HCT116 (cell line): Measurements from ENCODE around the gene SLC35F6. TPM values are rescaled to one million over a fixed set of nuclear protein-coding genes. Genes with fewer than 3 reads are reported as not detected.

Experiments
- ATAC-seq: fragments of 200-7000 bp; cut with Tn5 transposase; 2 replicates; pipeline ENCODE4 v1.9.1; 2020; ENCODE audit warnings: mild to moderate bottlenecking, moderate library complexity
- BruUV-seq: library from RNA; stranded (reverse); fragments of 400-500 nt; replicated peaks from 2 replicates; lab custom pipeline; 2021; lab: Mats Ljungman, UMichigan
- CTCF ChIA-PET: fragments of 300-600 bp; sonication (Branson Sonifier 250); formaldehyde crosslinking; loops from one replicate; lab custom pipeline; 2021; ENCODE audit warnings: antibody characterized with exemption; lab: Charles Lee
- POLR2A ChIA-PET: fragments of 300-600, 350-600 bp; sonication (Branson Sonifier 250); formaldehyde crosslinking; loops from one replicate; lab custom pipeline; 2021; ENCODE audit warnings: antibody characterized with exemption; lab: Charles Lee
- RAD21 ChIA-PET, 2 experiments: fragments of 300-600 bp; sonication (Branson Sonifier 250); formaldehyde crosslinking; loops; one replicate each; lab custom pipeline; 2023; ENCODE audit warnings: low total read pairs in 2 of 2; ENCODE audit not compliant: uncharacterized antibody in 2 of 2, unreplicated experiment in 2 of 2, low non-redundant PET in 1 of 2; lab: Charles Lee
- DNase-seq: peaks from one replicate; pipeline ENCODE4 v3.0.0-alpha.2; 2010; ENCODE audit warnings: low read depth, low spot score
- H2AFZ ChIP-seq: fragments of 200-600 bp; shearing (Covaris generic), sonication (generic); 2 replicates; pipeline ENCODE4 v1.6.1; 2017; ENCODE audit warnings: low read depth, mixed run types, mixed read lengths, antibody characterized with exemption, low read length; ENCODE audit not compliant: poor library complexity, severe bottlenecking
- H3K27ac ChIP-seq: 2 replicates; pipeline ENCODE4 v1.5.1; 2012; ENCODE audit warnings: low read depth, low read length
- H3K27me3 ChIP-seq: fragments of 200-600 bp; sonication (generic); 2 replicates; pipeline ENCODE4 v1.6.1; 2016; ENCODE audit warnings: mixed run types, low read length, mixed read lengths; ENCODE audit not compliant: insufficient read depth
- H3K36me3 ChIP-seq, 2 experiments: fragments of 200-500 bp in 1 of 2; fragments of 200-600 bp in 1 of 2; sonication (Bioruptor generic) in 1 of 2; sonication (generic) in 1 of 2; 2 replicates each; pipeline versions ENCODE4 v1.5.1 to v1.6.1; 2014 to 2016; ENCODE audit warnings: low read length in 2 of 2, inconsistent platforms in 1 of 2, mixed read lengths in 1 of 2, mixed run types in 1 of 2; ENCODE audit not compliant: insufficient read depth in 2 of 2, control insufficient read depth in 1 of 2
- H3K4me1 ChIP-seq, 2 experiments: fragments of 200-600 bp in 1 of 2; sonication (generic) in 1 of 2; 2 replicates each; pipeline versions ENCODE4 v1.5.1 to v1.6.1; 2012 to 2017; ENCODE audit warnings: low read length in 2 of 2, inconsistent platforms in 1 of 2, mild to moderate bottlenecking in 1 of 2, mixed read lengths in 1 of 2, mixed run types in 1 of 2, moderate library complexity in 1 of 2; ENCODE audit not compliant: insufficient read depth in 2 of 2, control insufficient read depth in 1 of 2
- H3K4me2 ChIP-seq: fragments of 200-600 bp; sonication (generic); 2 replicates; pipeline ENCODE4 v1.6.1; 2017; ENCODE audit warnings: mixed run types, low read length, mixed read lengths
- H3K4me3 ChIP-seq, 2 experiments: fragments of 200-600 bp in 1 of 2; sonication (generic) in 1 of 2; replicated peaks in 1 of 2; 2 replicates each; pipeline ENCODE4 v1.5.1; 2011 to 2016; ENCODE audit warnings: low read length in 2 of 2, control low read depth in 1 of 2, low read depth in 1 of 2, mild to moderate bottlenecking in 1 of 2, mixed read lengths in 1 of 2, mixed run types in 1 of 2
- H3K79me2 ChIP-seq: fragments of 200-600 bp; sonication (generic); 2 replicates; pipeline ENCODE4 v1.6.1; 2017; ENCODE audit warnings: mild to moderate bottlenecking, mixed run types, low read length, moderate library complexity, mixed read lengths; ENCODE audit not compliant: insufficient read depth
- H3K9ac ChIP-seq: fragments of 200-600 bp; sonication (generic); 2 replicates; pipeline ENCODE4 v1.6.1; 2016; ENCODE audit warnings: low read length, mixed read lengths
- H3K9me2 ChIP-seq: fragments of 200-600 bp; sonication (generic), shearing (Covaris generic); 2 replicates; pipeline ENCODE4 v1.6.1; 2017; ENCODE audit warnings: mixed run types, mild to moderate bottlenecking, moderate library complexity; ENCODE audit not compliant: insufficient read depth
- H3K9me3 ChIP-seq, 2 experiments: fragments of 200-500 bp in 1 of 2; fragments of 200-600 bp in 1 of 2; sonication (Bioruptor generic) in 1 of 2; sonication (generic) in 1 of 2; 2 replicates each; pipeline ENCODE4 v1.6.1; 2014 to 2017; ENCODE audit warnings: low read length in 2 of 2, mixed read lengths in 2 of 2, inconsistent platforms in 1 of 2, low read depth in 1 of 2, mild to moderate bottlenecking in 1 of 2, mixed run types in 1 of 2, moderate library complexity in 1 of 2; ENCODE audit not compliant: control insufficient read depth in 1 of 2, insufficient read depth in 1 of 2
- H4K20me1 ChIP-seq: fragments of 200-600 bp; sonication (generic), shearing (Covaris generic); 2 replicates; pipeline ENCODE4 v1.6.1; 2017; ENCODE audit warnings: mixed run types, mild to moderate bottlenecking, moderate library complexity; ENCODE audit not compliant: insufficient read depth
- CBX3 ChIP-seq: IDR thresholded peaks from 2 replicates; pipeline ENCODE4 v1.6.1; 2012; ENCODE audit warnings: low read depth
- CEBPB ChIP-seq: IDR thresholded peaks from 2 replicates; pipeline ENCODE4 v1.6.1; 2012; ENCODE audit warnings: low read depth
- ELF1 ChIP-seq: IDR thresholded peaks from 2 replicates; pipeline ENCODE4 v1.6.1; 2012; ENCODE audit warnings: low read depth, borderline replicate concordance
- EZH2 ChIP-seq: fragments of 200-600 bp; sonication (generic); IDR thresholded peaks from 2 replicates; pipeline ENCODE4 v1.6.1; 2017; ENCODE audit warnings: antibody characterized with exemption, mixed run types
- EZH2phosphoT487 ChIP-seq: fragments of 200-600 bp; IDR thresholded peaks from 2 replicates; pipeline ENCODE4 v1.6.1; 2018; ENCODE audit warnings: antibody characterized with exemption, borderline replicate concordance
- FOSL1 ChIP-seq: IDR thresholded peaks from 2 replicates; pipeline ENCODE4 v1.6.1; 2012; ENCODE audit warnings: low read depth
- POLR2A ChIP-seq: IDR thresholded peaks from 2 replicates; pipeline ENCODE4 v1.7.0; 2011; ENCODE audit warnings: borderline replicate concordance; ENCODE audit not compliant: insufficient read depth, insufficient read length; ENCODE audit errors: extremely low read depth
- POLR2AphosphoS5 ChIP-seq: IDR thresholded peaks from 2 replicates; pipeline ENCODE4 v1.6.1; 2011; ENCODE audit warnings: mild to moderate bottlenecking, low read depth, low read length, moderate library complexity
- SP1 ChIP-seq: IDR thresholded peaks from 2 replicates; pipeline ENCODE4 v1.6.1; 2012; ENCODE audit warnings: low read depth
- SRF ChIP-seq: IDR thresholded peaks from 2 replicates; pipeline ENCODE4 v1.6.1; 2012; ENCODE audit warnings: low read depth
- YY1 ChIP-seq: IDR thresholded peaks from 2 replicates; pipeline ENCODE4 v1.6.1; 2011; ENCODE audit warnings: low read length, low read depth, moderate library complexity, mild to moderate bottlenecking; ENCODE audit not compliant: insufficient replicate concordance; ENCODE audit errors: extremely low read depth
- ZNF274 ChIP-seq: fragments of 200-500 bp; sonication (Bioruptor generic); IDR thresholded peaks from 2 replicates; pipeline ENCODE4 v1.6.1; 2014; ENCODE audit warnings: mild to moderate bottlenecking, low read depth, low read length, inconsistent platforms
- intact Hi-C: fragments of 100-400 bp; cut with micrococcal nuclease; formaldehyde crosslinking; loops from 2 replicates; pipeline ENCODE4 v1.10.0; 2022
- total RNA-seq: library from RNA; stranded (reverse); gene quantifications from one replicate; pipeline ENCODE4 v1.2.1, GENCODE V29; 2021; ENCODE audit not compliant: unreplicated experiment
- TF ChIP-seq, protein P1 (sequence below): IDR thresholded peaks from 2 replicates; pipeline ENCODE4 v1.6.1; 2011; ENCODE audit warnings: mild to moderate bottlenecking, low read length, moderate library complexity; ENCODE audit not compliant: insufficient replicate concordance; ENCODE audit errors: extremely low read depth
- TF ChIP-seq, protein P2 (sequence below): IDR thresholded peaks from 2 replicates; pipeline ENCODE4 v1.6.1; 2012
- TF ChIP-seq, protein P3 (sequence below): IDR thresholded peaks from 2 replicates; pipeline ENCODE4 v1.6.1; 2012

Gene SLC35F6
- total RNA-seq, 1 experiment from 2014 or later = 34.5 TPM

DNA sequence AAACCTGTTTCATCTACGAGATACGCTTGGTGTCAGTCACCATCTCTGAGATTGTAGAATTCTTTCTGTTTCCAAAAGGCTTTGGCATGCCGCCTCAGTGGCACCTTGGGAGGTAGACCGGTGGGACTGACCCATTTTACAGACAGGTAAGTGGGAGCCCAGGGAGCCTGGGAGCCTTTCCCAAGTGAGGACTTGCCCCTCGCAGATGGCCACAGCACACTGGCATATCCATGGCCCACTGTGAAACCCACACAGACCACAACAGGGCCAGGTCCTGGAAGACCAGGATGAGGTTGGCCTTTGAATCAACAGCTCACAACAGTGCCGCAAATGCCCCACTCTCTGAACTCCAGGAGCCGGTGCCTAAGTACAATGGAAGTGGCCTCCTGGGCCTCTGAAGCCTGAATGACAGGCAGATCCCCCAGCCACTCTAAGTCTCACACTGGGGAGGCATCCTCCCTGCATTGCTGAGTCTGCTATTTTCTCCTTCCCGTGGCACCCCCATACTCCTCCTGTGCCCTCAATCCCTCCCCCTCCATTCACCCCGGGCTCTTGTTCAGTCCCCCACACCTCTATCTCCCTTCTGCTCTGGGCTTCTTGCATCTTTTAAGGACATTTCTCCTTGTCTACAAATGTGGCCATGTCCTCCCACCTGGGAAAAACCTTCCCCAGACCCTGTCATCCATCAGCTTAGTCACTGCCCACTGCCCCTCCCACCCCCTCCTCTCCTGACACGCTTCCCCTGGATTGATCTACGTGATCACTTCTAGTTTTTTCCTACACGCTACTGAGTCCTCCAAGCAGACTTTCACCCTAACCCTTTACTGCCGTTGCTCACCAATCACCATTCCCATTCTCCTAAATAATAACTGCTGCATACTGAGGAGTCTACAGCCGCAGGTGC is 48.0 kb downstream of the SLC35F6 start:
- no peaks in the 10 kb centered on the region for H3K9me2 ChIP-seq
- no peak overlapping the region for H3K9ac ChIP-seq
- no peak for TF ChIP-seq FOSL1
- TF ChIP-seq SP1 = no peak
- no peak for TF ChIP-seq SRF
- TF ChIP-seq POLR2A = no peak
- no peak for TF ChIP-seq ZNF274
- no peak for TF ChIP-seq YY1
- no peak for TF ChIP-seq CBX3
- TF ChIP-seq CEBPB = no peak
- TF ChIP-seq, protein P1, sequence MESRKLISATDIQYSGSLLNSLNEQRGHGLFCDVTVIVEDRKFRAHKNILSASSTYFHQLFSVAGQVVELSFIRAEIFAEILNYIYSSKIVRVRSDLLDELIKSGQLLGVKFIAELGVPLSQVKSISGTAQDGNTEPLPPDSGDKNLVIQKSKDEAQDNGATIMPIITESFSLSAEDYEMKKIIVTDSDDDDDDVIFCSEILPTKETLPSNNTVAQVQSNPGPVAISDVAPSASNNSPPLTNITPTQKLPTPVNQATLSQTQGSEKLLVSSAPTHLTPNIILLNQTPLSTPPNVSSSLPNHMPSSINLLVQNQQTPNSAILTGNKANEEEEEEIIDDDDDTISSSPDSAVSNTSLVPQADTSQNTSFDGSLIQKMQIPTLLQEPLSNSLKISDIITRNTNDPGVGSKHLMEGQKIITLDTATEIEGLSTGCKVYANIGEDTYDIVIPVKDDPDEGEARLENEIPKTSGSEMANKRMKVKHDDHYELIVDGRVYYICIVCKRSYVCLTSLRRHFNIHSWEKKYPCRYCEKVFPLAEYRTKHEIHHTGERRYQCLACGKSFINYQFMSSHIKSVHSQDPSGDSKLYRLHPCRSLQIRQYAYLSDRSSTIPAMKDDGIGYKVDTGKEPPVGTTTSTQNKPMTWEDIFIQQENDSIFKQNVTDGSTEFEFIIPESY = no peak
- TF ChIP-seq EZH2 = no peak
- TF ChIP-seq, protein P2, sequence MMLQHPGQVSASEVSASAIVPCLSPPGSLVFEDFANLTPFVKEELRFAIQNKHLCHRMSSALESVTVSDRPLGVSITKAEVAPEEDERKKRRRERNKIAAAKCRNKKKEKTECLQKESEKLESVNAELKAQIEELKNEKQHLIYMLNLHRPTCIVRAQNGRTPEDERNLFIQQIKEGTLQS = no peak
- TF ChIP-seq ELF1 = no peak
- TF ChIP-seq POLR2AphosphoS5 = no peak
- TF ChIP-seq EZH2phosphoT487 = no peak
- TF ChIP-seq, protein P3, sequence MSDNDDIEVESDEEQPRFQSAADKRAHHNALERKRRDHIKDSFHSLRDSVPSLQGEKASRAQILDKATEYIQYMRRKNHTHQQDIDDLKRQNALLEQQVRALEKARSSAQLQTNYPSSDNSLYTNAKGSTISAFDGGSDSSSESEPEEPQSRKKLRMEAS = no peak
- no peak overlapping the region for H3K4me3 ChIP-seq
- CTCF ChIA-PET = no interaction called here
- intact Hi-C loops = no loop called here
- POLR2A ChIA-PET = no interaction called here
- RAD21 ChIA-PET = no interaction called here
- no TSS peak for BruUV-seq
- H3K9me3 ChIP-seq = no peaks in the 10 kb centered on the region
- no peak overlapping the region for H2AFZ ChIP-seq
- peaks cover under 1 to 6% of the 10 kb centered on the region in 2 experiments; a peak in 3 of 4 replicates for H3K4me1 ChIP-seq
- no peaks in the 10 kb centered on the region for H3K79me2 ChIP-seq
- ATAC-seq = no peak
- no peak for DNase-seq
- no peaks in the 10 kb centered on the region for H3K27me3 ChIP-seq
- no peak overlapping the region for H3K4me2 ChIP-seq
- H3K36me3 ChIP-seq = no peaks in the 10 kb centered on the region
- H3K27ac ChIP-seq = no peak overlapping the region
- H4K20me1 ChIP-seq = no peaks in the 10 kb centered on the region
